AG04449 (cell line): ENCODE results near the gene PRKCH.

Source experiments
- CTCF ChIA-PET: fragments of 350-600 bp; formaldehyde crosslinking; extraction: SDS; loops from one replicate; lab custom pipeline; 2021; ENCODE audit warnings: antibody characterized with exemption; lab: Yijun Ruan, JAX
- POLR2A ChIA-PET: fragments of 400-600, 350-600 bp; formaldehyde crosslinking; extraction: SDS; loops from one replicate; lab custom pipeline; 2020; ENCODE audit warnings: antibody characterized with exemption, inconsistent platforms; lab: Yijun Ruan, JAX
- DNase-seq: peaks from one replicate; pipeline ENCODE4 v3.0.0-alpha.2; 2010; ENCODE audit warnings: low read depth, low spot score
- H3K4me3 ChIP-seq: 2 replicates; pipeline ENCODE4 v1.5.1; 2011; ENCODE audit warnings: low read depth, mild to moderate bottlenecking, control low read depth, low read length
- CTCF ChIP-seq: IDR thresholded peaks from one replicate; pipeline ENCODE4 v1.5.1; 2011; ENCODE audit warnings: mild to moderate bottlenecking, moderate library complexity, low read length, control low read depth, inconsistent platforms; ENCODE audit not compliant: insufficient read depth; ENCODE audit errors: missing control alignments

The PRKCH gene

GRCh38 chr14:61417141-61417540 is 95.8 kb downstream of the PRKCH start:
- ChIA-PET CTCF (no interaction called here), POLR2A (no interaction called here)

DNA sequence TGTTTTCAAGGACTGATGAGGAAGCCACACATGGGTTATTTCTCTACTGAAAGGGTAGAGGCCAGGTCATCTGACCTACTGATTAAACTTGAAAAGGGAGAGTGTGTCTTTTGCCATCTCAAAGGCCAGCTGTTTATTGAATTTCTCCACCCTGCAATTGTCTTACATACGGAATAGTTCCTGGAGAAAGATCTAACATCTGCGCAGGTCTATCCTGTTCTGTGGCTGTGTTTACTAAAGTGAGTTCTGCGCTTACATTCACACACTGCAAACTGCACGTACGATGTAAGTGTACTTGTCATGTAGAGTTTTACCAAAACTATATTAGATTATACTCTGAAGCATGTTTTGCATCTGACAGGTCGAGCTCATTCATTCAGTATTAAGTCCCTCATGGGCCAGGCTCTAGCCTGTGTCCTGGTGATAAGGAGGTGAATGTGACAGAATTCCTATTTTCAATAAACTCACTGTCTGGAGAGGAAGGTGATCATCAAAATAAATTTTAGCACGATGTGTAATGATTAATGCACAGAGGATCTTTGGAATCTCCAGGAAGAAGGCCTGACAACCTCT is 96.6 kb downstream of the PRKCH start:
- H3K4me3 ChIP-seq: no peak overlapping the region
- no peak for DNase-seq
- no peak for TF ChIP-seq CTCF
- CTCF ChIA-PET: no interaction called here
- POLR2A ChIA-PET: no interaction called here

More at GRCh38 chr14:61417141-61417540, 95.8 kb downstream of the PRKCH start:
- no peak for DNase-seq
- H3K4me3 ChIP-seq: no peak overlapping the region
- no peak for TF ChIP-seq CTCF

- CTCF ChIA-PET: no interaction called here
- no peak for TF ChIP-seq CTCF
- no peak overlapping the region for H3K4me3 ChIP-seq
- no peak for DNase-seq
- POLR2A ChIA-PET: no interaction called here
Measured at GRCh38 chr14:61418746-61419145, 97.4 kb downstream of the PRKCH start.

DNA sequence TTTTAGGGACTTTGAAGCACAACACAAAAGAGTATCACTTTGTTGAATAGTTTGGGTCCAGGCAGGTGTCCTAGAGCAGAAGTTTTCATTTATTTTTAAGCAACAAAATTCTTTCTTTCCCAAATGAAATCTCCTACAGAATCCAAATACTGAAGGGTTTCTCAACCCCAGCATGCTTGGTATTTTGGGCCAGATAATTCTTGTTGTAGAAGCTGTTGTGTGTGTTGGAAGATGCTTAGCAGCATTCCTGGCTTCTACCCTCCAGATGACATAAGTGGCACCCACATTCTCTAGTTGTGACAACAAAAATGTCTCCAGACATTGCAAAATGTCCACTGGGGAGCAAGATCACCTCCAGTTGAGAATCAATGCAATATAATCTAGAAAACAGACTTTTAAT is 97.8 kb downstream of the PRKCH start:
- no peak overlapping the region for H3K4me3 ChIP-seq
- DNase-seq: no peak
- no peak for TF ChIP-seq CTCF
- ChIA-PET CTCF (no interaction called here), POLR2A (no interaction called here)

GRCh38 chr14:61420326-61420725 is 98.9 kb downstream of the PRKCH start:
- ChIA-PET CTCF (interaction anchor here (0.9 kb wide), 1 partner anchor 9 kb away, joined by 3 read pairs; no protein-coding TSS in a partner anchor), POLR2A (no interaction called here)
- no peak for TF ChIP-seq CTCF
- DNase-seq: no peak
- no peak overlapping the region for H3K4me3 ChIP-seq

DNA sequence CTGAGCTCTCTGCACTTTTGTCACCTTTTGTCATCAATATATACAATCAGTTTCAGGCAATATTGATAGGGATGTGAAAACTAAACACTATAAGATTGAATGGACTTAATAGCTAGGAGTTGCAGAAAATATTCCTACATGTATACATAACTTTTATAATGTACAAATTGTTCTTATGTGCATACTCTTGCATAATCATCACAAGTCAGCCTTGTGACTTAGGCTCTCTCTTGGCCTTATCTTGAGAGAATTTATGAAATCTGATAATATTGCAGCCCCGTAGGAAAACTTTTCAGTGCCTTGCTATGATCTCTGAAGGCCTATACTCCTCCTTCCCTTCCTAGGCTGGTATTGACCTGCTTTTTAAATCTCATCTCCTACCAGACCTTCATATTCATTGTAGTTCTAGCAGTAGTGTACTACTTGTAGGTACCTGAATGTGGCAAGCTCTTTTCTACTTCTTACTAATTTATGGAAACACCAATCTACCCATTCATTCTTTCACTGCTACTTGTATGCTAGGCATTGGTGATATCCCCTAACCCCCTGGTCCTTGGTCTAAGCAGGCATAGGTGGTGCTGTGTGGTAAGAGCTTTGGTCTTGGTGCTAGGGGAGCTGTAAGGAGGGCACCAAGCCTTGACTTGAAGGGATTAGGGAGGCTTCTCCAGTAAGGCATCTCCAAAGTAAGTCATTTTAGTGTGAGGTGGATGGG is 100.0 kb downstream of the PRKCH start:
- DNase-seq: no peak
- no peak for TF ChIP-seq CTCF
- POLR2A ChIA-PET: no interaction called here
- CTCF ChIA-PET: no interaction called here
- no peak overlapping the region for H3K4me3 ChIP-seq
